Left hindlimb (tissue), 1 donor: ENCODE results near the gene ID3.

Experiments
- DNase-seq: peaks from one replicate; pipeline ENCODE4 v3.0.0-alpha.2; 2018

ID3 gene

DNA sequence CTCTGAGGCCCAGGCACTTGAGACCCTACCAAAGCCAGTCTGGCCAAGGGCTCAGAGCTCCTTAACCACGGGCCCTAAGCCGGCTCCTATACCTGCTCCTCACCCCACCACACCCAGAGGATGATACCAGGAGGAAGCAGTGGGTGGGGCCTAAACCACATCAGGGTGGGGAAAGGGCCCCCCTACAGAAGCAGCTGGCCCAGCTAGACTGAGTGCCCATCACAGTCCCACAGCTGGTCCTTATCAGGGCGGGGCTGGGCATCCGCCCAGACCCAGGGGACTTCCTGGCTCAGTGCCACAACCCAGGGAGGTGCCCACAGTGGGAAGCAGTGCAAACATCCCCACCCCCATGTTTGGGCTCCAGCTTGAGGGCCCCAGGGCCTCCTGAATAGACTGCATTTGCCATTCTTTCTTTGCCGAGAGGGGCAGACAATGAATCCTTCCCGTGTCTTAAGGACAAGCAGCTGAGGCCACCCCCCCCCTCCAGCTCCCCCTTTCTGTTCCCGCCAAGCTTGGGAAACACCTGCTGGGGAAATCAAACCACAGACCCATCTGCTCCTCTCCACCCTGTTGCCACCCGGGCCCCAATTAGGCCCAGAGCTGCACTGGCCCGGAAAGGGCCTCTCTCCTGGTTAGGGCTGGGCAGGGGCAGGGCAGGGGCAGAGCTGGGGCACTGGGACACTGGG lies 34.4 kb downstream of the ID3 start:
- peak; percentile 55 for DNase-seq

DNA sequence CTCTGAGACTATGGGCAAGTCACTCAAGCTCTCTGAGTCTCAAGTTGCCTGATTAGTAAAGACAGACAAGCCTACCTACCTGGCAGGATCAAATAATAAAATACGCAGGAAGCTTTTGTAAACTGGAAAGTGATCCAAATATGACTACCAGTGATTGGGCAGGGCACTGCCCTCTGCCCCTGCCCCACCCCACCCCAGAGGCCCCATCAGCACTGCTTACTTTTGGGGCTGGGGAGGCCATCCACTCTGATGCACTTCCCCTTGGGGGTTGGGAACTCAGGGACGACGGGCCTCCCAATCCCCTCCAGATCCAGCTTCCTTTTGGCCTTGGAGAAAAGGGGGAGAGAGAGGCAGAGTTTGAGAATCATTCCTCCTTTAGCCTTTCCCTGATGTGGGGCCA lies 35.1 kb downstream of the ID3 start:
- no peak for DNase-seq

DNA sequence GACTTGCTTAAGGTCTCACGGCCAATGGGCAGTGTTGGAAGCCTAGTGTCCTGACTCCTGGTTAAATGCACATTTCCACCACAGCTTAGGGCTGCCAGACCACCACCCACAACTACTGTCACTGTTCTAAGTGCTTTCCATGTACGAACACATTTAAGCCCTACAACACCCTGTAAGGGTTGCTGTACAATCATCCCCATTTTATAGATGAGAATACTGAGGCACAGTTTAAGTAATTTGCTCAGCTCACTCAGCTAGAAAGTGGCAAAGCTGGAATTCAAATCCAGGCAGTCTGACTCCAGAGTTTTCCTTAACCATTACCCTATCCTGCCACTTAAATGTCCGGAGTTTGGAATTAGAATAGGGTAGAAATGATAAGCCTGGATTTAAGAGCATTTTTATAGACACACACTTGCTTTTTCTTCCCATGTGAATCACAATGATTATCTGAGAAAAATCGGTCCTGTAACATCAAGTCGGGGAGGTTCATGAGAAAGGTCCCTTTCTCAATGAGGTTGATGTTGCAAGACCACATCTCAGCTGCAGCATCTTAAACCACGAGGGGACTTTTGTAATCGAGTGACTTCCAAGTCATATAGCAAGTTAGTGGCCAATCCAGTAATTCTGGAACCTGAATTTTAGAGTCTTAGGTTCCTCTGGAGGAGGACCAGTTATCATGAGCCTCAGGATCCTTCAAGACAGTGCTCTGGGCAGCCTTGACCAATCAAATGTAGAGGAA lies 36.9 kb downstream of the ID3 start:
- no peak for DNase-seq

DNA sequence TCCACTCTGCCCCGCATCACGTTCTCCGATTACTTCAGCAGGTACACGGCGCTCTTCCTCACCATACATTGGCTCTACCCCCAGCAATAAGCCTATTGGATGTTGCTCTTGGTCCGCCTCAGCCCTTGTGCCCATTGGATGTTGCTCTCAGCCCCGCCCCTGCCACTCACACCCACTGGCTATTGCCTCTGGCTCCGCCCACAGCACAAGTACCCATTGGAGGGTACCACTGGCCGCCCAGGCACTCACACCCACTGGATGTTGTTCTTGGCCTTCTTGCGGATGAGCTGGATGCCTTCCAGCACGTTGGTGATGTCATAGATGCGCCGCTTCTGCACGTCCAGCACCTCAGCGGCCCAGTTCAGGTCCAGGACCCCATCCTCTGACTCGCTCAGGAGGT lies 37.7 kb downstream of the ID3 start:
- DNase-seq = no peak

GRCh38 chr1:23517581-23517980 lies 41.7 kb downstream of the ID3 start:
- no peak for DNase-seq

DNA sequence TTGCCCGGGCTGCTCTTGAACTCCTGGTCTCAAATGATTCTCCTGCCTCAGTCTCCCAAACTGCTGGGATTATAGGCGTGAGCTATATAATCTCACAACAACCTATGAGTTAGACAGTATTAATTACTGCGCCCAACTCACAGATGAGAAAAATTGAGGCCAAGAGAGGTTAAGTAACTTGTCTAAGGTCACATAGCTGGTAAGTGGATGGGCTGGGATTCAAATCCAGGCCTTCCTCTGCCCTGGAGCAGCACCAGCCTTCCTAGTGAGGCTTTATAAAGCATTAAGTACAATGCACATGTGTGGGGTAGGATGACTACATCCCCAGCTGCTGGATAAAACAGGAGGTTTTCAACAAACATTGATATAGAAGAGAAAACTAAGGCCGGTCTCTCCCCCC lies 43.4 kb downstream of the ID3 start:
- no peak for DNase-seq

DNA sequence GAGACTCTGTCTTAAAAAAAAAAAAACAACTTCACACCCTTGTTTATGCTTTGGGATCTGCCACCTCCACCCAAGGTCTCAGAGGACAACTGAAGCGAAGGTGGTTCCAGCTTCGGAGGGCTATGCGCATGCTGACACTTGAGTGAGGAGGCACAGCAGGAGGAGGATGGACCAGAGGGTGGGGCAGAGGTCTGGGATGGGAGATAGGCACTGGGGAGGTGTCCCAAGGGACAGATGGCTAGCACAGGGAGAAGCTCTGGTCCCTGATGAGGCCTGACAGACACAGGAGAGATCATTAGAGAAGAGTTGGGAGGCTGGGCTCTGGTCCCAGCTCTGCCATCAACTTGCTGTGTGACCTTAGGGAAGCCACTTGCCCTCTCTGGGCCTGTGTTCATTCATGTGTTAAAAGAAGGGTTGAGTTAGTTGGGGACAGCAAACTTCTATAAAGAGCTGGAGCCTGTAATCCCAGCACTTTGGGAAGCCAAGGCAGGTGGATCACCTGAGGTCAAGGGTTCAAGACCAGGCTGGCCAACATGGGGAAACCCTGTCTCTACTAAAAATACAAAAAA lies 45.1 kb downstream of the ID3 start:
- DNase-seq = no peak

DNA sequence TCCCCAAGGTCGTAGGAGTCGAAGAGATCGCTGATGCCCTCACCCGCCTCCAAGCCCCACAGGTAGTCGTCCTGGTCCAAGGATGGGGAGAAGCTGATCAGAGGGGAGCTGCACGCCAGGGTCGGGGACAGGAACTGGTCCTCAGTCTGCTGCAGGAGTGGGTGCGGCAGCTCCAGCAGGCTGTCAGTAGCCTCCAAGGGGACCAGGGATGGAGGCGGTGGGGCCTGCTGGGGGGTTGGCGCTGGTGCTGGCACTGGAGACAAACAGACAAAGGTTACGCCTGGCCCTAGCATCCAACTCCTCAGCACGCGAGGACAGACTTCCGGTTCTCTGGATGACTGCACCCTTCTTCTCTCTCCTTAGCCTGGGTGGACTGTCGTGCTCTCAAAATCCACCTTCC lies 49.4 kb downstream of the ID3 start:
- no peak for DNase-seq
